RPMI7951 (cell line): ENCODE measurements around the gene PEAK1. TPM values are rescaled to one million over a fixed set of nuclear protein-coding genes. Genes with fewer than 3 reads are reported as not detected.
"Not testable (repeated sequence)": the region's sequence is repeated elsewhere in the genome, so short reads cannot be mapped to it uniquely, and the experiment has no call there.

ENCODE experiments used
- DNase-seq: peaks from one replicate; pipeline ENCODE4 v3.0.0-alpha.2; 2012; ENCODE audit warnings: low read depth
- total RNA-seq: library from RNA; depleted of rRNA; stranded (reverse); fragments of >200 nt; shearing (Covaris generic); gene quantifications from 2 replicates; pipeline ENCODE4 v1.2.3, GENCODE V29; 2014

The PEAK1 gene
- total RNA-seq, 1 experiment from 2014 or later: 13.5 TPM

- DNase-seq: peak; percentile 39
Measured at GRCh38 chr15:77239882-77240608, 179.9 kb downstream of the PEAK1 start.

GRCh38 chr15:77235566-77235965, 184.3 kb downstream of the PEAK1 start:
- DNase-seq: no peak

GRCh38 chr15:77228828-77229227, 191.1 kb downstream of the PEAK1 start:
- no peak for DNase-seq

- no peak for DNase-seq
Measured at GRCh38 chr15:77226652-77227051, 193.3 kb downstream of the PEAK1 start.

GRCh38 chr15:77225646-77226045, 194.3 kb downstream of the PEAK1 start:
- DNase-seq: no peak

GRCh38 chr15:77225088-77225487, 194.8 kb downstream of the PEAK1 start:
- no peak for DNase-seq

- DNase-seq: no peak
Measured at GRCh38 chr15:77224352-77224751, 195.6 kb downstream of the PEAK1 start.

- DNase-seq: no peak
Measured at GRCh38 chr15:77221708-77222107, 198.2 kb downstream of the PEAK1 start.

GRCh38 chr15:77221174-77221573, 198.7 kb downstream of the PEAK1 start:
- DNase-seq: no peak

- no peak for DNase-seq
Measured at GRCh38 chr15:77219841-77220240, 200.1 kb downstream of the PEAK1 start.

GRCh38 chr15:77209221-77209620, 210.7 kb downstream of the PEAK1 start:
- no peak for DNase-seq

- no peak for DNase-seq
Measured at GRCh38 chr15:77208241-77208640, 211.7 kb downstream of the PEAK1 start.

- no peak for DNase-seq
Measured at GRCh38 chr15:77201665-77202064, 218.2 kb downstream of the PEAK1 start.

- DNase-seq: no peak
Measured at GRCh38 chr15:77196381-77196780, 223.5 kb downstream of the PEAK1 start.

GRCh38 chr15:77195586-77195985, 224.3 kb downstream of the PEAK1 start:
- no peak for DNase-seq

- DNase-seq: no peak
Measured at GRCh38 chr15:77192451-77192850, 227.5 kb downstream of the PEAK1 start.

GRCh38 chr15:77191230-77191834, 228.6 kb downstream of the PEAK1 start:
- no peak for DNase-seq

- peak; percentile 74 for DNase-seq
Measured at GRCh38 chr15:77187751-77188464, 232.0 kb downstream of the PEAK1 start.

- peak; percentile 34 for DNase-seq
Measured at GRCh38 chr15:77186594-77187011, 233.3 kb downstream of the PEAK1 start.

- DNase-seq: no peak
Measured at GRCh38 chr15:77185242-77185785, 234.6 kb downstream of the PEAK1 start.

GRCh38 chr15:77184352-77184751, 235.6 kb downstream of the PEAK1 start:
- not testable (repeated sequence) for DNase-seq

GRCh38 chr15:77183066-77183465, 236.8 kb downstream of the PEAK1 start:
- DNase-seq: no peak
